Colonic mucosa (tissue), 4 donors: ENCODE measurements around the gene RHBDL1. TPM values are rescaled to one million over a fixed set of nuclear protein-coding genes. Genes with fewer than 3 reads are reported as not detected.

Experiments
- DNase-seq: peaks from one replicate; pipeline ENCODE4 v3.0.0-alpha.2; 2020
- H3K27ac ChIP-seq: fragments of 200-600 bp; one replicate; pipeline ENCODE4 v1.8.0; 2021
- H3K27me3 ChIP-seq: fragments of 200-600 bp; one replicate; pipeline ENCODE4 v1.8.0; 2021
- H3K36me3 ChIP-seq: fragments of 200-600 bp; one replicate; pipeline ENCODE4 v1.8.0; 2021
- H3K4me1 ChIP-seq: fragments of 200-600 bp; one replicate; pipeline ENCODE4 v1.8.0; 2021; ENCODE audit warnings: mild to moderate bottlenecking
- H3K4me3 ChIP-seq: fragments of 200-600 bp; one replicate; pipeline ENCODE4 v1.8.0; 2021
- H3K9ac ChIP-seq, 2 donors: one replicate each; pipeline ENCODE4 v1.7.0; 2013; ENCODE audit warnings: control low read depth in 2 of 2, low read depth in 2 of 2, low read length in 2 of 2
- H3K9me3 ChIP-seq: fragments of 200-600 bp; one replicate; pipeline ENCODE4 v1.8.0; 2021
- CTCF ChIP-seq: fragments of 200-600 bp; IDR thresholded peaks from one replicate; pipeline ENCODE4 v1.8.0; 2022; ENCODE audit warnings: antibody characterized with exemption, mild to moderate bottlenecking
- intact Hi-C: fragments of 100-400 bp; cut with DNase I; formaldehyde crosslinking; loops from one replicate; pipeline ENCODE4 v1.14.1; 2022
- total RNA-seq, 2 donors: library from RNA; stranded (reverse); fragmentation: NEBNext Ultra II Directional in 1 of 2; extraction: Animal tissue kit (Norgen Biotek cat#: 25700) in 1 of 2; gene quantifications; one replicate each; pipeline ENCODE4 v1.2.1, GENCODE V29; 2021
- donor health status: healthy.
- donor health status: DM: no; HTN: no; CAD: no.
- donor health status: DM: no; HTN: no; CAD: no.

Gene RHBDL1
- total RNA-seq, 2 donors from 2014 or later, result 4.0 to 5.7 TPM

DNA sequence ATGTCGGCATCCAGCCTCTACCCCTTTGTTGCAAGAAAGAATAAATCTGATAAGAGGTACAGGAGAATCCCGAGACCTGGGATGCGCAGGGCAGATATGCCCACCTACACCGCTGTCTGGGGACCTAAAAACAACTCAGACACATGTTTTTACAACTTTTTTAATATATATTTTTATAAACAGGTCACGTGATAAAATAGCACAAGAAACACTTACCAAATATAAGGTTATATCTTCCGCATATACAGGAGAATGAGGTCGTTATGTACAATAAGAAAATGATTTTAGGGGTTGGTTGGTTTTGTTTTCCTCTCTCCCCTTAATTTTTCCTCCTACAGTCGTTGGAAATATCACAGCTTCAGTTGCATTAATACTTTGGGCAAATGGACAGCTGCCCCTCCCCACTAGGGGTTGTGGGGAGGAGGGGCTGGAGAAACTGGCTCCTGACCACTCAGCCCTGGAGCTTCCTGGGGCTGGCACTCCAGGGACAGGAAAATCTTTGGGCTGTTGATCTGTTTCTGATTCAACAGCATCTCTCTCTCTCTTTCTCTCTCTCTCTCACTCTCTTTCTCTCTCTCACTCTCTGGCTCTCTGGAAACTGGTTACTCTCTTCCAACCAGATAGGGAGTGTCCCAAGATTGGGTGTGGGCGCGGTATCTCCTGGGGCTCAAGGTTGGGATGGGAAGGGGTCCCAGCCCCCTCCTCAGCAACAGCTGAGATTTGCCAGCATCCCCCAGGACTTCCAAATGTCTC lies 17.1 kb downstream of the RHBDL1 start:
- intact Hi-C loops, result no loop called here
- DNase-seq, result no peak
- H3K4me1 ChIP-seq, result peaks cover 18% of the 10 kb centered on the region
- peaks cover 23% of the 10 kb centered on the region for H3K27me3 ChIP-seq
- H3K9ac ChIP-seq, result no peak overlapping the region
- TF ChIP-seq CTCF, result no peak
- H3K9me3 ChIP-seq, result no peaks in the 10 kb centered on the region
- no peaks in the 10 kb centered on the region for H3K36me3 ChIP-seq
- no peak overlapping the region for H3K27ac ChIP-seq
- no peak overlapping the region for H3K4me3 ChIP-seq

GRCh38 chr16:693364-693763 lies 17.9 kb downstream of the RHBDL1 start:
- H3K36me3 ChIP-seq, result no peaks in the 10 kb centered on the region
- no peak overlapping the region for H3K4me3 ChIP-seq
- no peak for TF ChIP-seq CTCF
- intact Hi-C loops, result no loop called here
- H3K4me1 ChIP-seq, result peaks cover 18% of the 10 kb centered on the region
- DNase-seq, result no peak
- no peak overlapping the region for H3K27ac ChIP-seq
- no peak overlapping the region for H3K9ac ChIP-seq
- peaks cover 23% of the 10 kb centered on the region for H3K27me3 ChIP-seq
- H3K9me3 ChIP-seq, result no peaks in the 10 kb centered on the region

GRCh38 chr16:693766-694165 lies 18.3 kb downstream of the RHBDL1 start:
- no peak overlapping the region for H3K4me3 ChIP-seq
- no peak overlapping the region for H3K9ac ChIP-seq
- no peaks in the 10 kb centered on the region for H3K9me3 ChIP-seq
- H3K27me3 ChIP-seq, result peaks cover 23% of the 10 kb centered on the region
- H3K27ac ChIP-seq, result no peak overlapping the region
- no peak for DNase-seq
- no peak for TF ChIP-seq CTCF
- intact Hi-C loops, result no loop called here
- no peaks in the 10 kb centered on the region for H3K36me3 ChIP-seq
- peaks cover 16% of the 10 kb centered on the region for H3K4me1 ChIP-seq

DNA sequence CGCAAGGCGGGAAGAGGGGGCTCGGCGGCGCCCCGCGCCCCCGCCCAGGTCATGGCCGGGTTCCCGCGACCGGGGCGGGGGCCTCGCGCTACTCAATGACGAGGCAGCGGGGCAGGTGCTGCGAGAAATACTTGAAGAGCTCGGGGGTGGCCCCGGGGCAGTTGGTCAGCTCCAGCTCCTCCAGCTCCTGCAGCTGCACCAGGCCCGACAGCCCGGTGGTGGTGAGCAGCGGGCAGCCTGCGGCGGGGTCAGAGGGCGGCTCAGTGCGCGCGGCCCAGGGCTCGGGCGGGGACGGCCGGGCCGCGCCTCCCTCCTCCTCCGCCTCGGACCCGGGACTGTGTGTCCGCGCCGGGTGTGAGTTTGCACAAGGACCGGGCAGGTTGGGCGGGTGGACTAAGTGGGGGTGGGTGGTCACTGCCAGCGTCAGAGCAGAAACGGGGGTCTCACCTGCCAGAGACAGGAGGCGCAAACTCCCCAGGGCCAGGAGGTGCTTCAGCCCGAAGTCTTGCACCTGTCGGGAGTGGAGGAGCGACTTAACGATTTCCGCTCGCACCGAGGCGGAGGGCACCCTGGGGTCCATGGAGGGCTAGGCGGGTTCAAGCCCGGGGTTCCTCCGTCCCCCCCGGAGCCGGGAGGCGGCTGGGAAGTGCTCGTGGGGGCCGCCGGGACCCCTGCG lies 18.9 kb downstream of the RHBDL1 start:
- Histone ChIP-seq H3K9me3 (no peaks in the 10 kb centered on the region), H3K4me1 (peaks cover 10% of the 10 kb centered on the region), H3K4me3 (peak overlapping the region; percentile 27), H3K36me3 (no peaks in the 10 kb centered on the region), H3K27me3 (peaks cover 23% of the 10 kb centered on the region), H3K27ac (no peak overlapping the region), H3K9ac (no peak overlapping the region)
- DNase-seq, result no peak
- intact Hi-C loops, result no loop called here
- no peak for TF ChIP-seq CTCF

- no peak for DNase-seq
- H3K27me3 ChIP-seq, result peaks cover 25% of the 10 kb centered on the region
Measured at GRCh38 chr16:694863-695354, 19.4 kb downstream of the RHBDL1 start.

More at GRCh38 chr16:694863-695354, 19.4 kb downstream of the RHBDL1 start:
- Histone ChIP-seq H3K4me1 (peaks cover 8% of the 10 kb centered on the region), H3K9ac (no peak overlapping the region), H3K4me3 (peak overlapping the region; percentile 27), H3K36me3 (no peaks in the 10 kb centered on the region), H3K27ac (no peak overlapping the region), H3K9me3 (no peaks in the 10 kb centered on the region)
- intact Hi-C loops, result no loop called here
- TF ChIP-seq CTCF, result no peak
